HG03439 (cell line): ENCODE results near the gene LARGE1.
"Not testable (repeated sequence)": the region's sequence is repeated elsewhere in the genome, so short reads cannot be mapped to it uniquely, and the experiment has no call there.

Experiments
- ATAC-seq: cut with Tn5 transposase; IDR thresholded peaks from one replicate; pipeline ENCODE4 v1.9.1; 2021; ENCODE audit warnings: mild to moderate bottlenecking, moderate library complexity; ENCODE audit not compliant: unreplicated experiment

The LARGE1 gene

GRCh38 chr22:33397381-33397907, 522.8 kb downstream of the LARGE1 start:
- no peak for ATAC-seq

- ATAC-seq = no peak
Measured at GRCh38 chr22:33393432-33393831, 526.8 kb downstream of the LARGE1 start.

GRCh38 chr22:33391298-33391697, 529.0 kb downstream of the LARGE1 start:
- no peak for ATAC-seq

GRCh38 chr22:33389936-33390335, 530.3 kb downstream of the LARGE1 start:
- ATAC-seq = no peak

GRCh38 chr22:33386270-33386669, 534.0 kb downstream of the LARGE1 start:
- ATAC-seq = no peak

- ATAC-seq = no peak
Measured at GRCh38 chr22:33385611-33386010, 534.7 kb downstream of the LARGE1 start.

GRCh38 chr22:33382436-33382835, 537.8 kb downstream of the LARGE1 start:
- ATAC-seq = no peak

- ATAC-seq = no peak
Measured at GRCh38 chr22:33381531-33382406, 538.5 kb downstream of the LARGE1 start.

- ATAC-seq = no peak
Measured at GRCh38 chr22:33380789-33381530, 539.3 kb downstream of the LARGE1 start.

GRCh38 chr22:33379836-33380235, 540.4 kb downstream of the LARGE1 start:
- no peak for ATAC-seq

GRCh38 chr22:33372875-33373274, 547.4 kb downstream of the LARGE1 start:
- no peak for ATAC-seq

GRCh38 chr22:33363256-33363655, 557.0 kb downstream of the LARGE1 start:
- ATAC-seq = not testable (repeated sequence)

GRCh38 chr22:33362702-33363101, 557.6 kb downstream of the LARGE1 start:
- ATAC-seq = no peak

GRCh38 chr22:33361581-33361980, 558.7 kb downstream of the LARGE1 start:
- ATAC-seq = no peak

- ATAC-seq = no peak
Measured at GRCh38 chr22:33357981-33358399, 562.3 kb downstream of the LARGE1 start.

GRCh38 chr22:33354928-33355327, 565.3 kb downstream of the LARGE1 start:
- ATAC-seq = no peak

GRCh38 chr22:33353502-33353901, 566.8 kb downstream of the LARGE1 start:
- no peak for ATAC-seq

GRCh38 chr22:33352768-33353167, 567.5 kb downstream of the LARGE1 start:
- no peak for ATAC-seq

- ATAC-seq = no peak
Measured at GRCh38 chr22:33350961-33351360, 569.3 kb downstream of the LARGE1 start.

- ATAC-seq = no peak
Measured at GRCh38 chr22:33350491-33350890, 569.8 kb downstream of the LARGE1 start.

- ATAC-seq = no peak
Measured at GRCh38 chr22:33347002-33347401, 573.3 kb downstream of the LARGE1 start.

GRCh38 chr22:33341611-33342010, 578.7 kb downstream of the LARGE1 start:
- ATAC-seq = no peak
